HCT116 (cell line): ENCODE results near the gene C11orf52. TPM values are rescaled to one million over a fixed set of nuclear protein-coding genes. Genes with fewer than 3 reads are reported as not detected.

Source experiments
- ATAC-seq: fragments of 200-7000 bp; cut with Tn5 transposase; 2 replicates; pipeline ENCODE4 v1.9.1; 2020; ENCODE audit warnings: mild to moderate bottlenecking, moderate library complexity
- BruUV-seq: library from RNA; stranded (reverse); fragments of 400-500 nt; replicated peaks from 2 replicates; lab custom pipeline; 2021; lab: Mats Ljungman, UMichigan
- CTCF ChIA-PET: fragments of 300-600 bp; sonication (Branson Sonifier 250); formaldehyde crosslinking; loops from one replicate; lab custom pipeline; 2021; ENCODE audit warnings: antibody characterized with exemption; lab: Charles Lee
- POLR2A ChIA-PET: fragments of 300-600, 350-600 bp; sonication (Branson Sonifier 250); formaldehyde crosslinking; loops from one replicate; lab custom pipeline; 2021; ENCODE audit warnings: antibody characterized with exemption; lab: Charles Lee
- RAD21 ChIA-PET, 2 experiments: fragments of 300-600 bp; sonication (Branson Sonifier 250); formaldehyde crosslinking; loops; one replicate each; lab custom pipeline; 2023; ENCODE audit warnings: low total read pairs in 2 of 2; ENCODE audit not compliant: uncharacterized antibody in 2 of 2, unreplicated experiment in 2 of 2, low non-redundant PET in 1 of 2; lab: Charles Lee
- DNase-seq: peaks from one replicate; pipeline ENCODE4 v3.0.0-alpha.2; 2010; ENCODE audit warnings: low read depth, low spot score
- H2AFZ ChIP-seq: fragments of 200-600 bp; shearing (Covaris generic), sonication (generic); 2 replicates; pipeline ENCODE4 v1.6.1; 2017; ENCODE audit warnings: low read depth, mixed run types, mixed read lengths, antibody characterized with exemption, low read length; ENCODE audit not compliant: poor library complexity, severe bottlenecking
- H3K27ac ChIP-seq: 2 replicates; pipeline ENCODE4 v1.5.1; 2012; ENCODE audit warnings: low read depth, low read length
- H3K27me3 ChIP-seq: fragments of 200-600 bp; sonication (generic); 2 replicates; pipeline ENCODE4 v1.6.1; 2016; ENCODE audit warnings: mixed run types, low read length, mixed read lengths; ENCODE audit not compliant: insufficient read depth
- H3K36me3 ChIP-seq, 2 experiments: fragments of 200-500 bp in 1 of 2; fragments of 200-600 bp in 1 of 2; sonication (Bioruptor generic) in 1 of 2; sonication (generic) in 1 of 2; 2 replicates each; pipeline versions ENCODE4 v1.5.1 to v1.6.1; 2014 to 2016; ENCODE audit warnings: low read length in 2 of 2, inconsistent platforms in 1 of 2, mixed read lengths in 1 of 2, mixed run types in 1 of 2; ENCODE audit not compliant: insufficient read depth in 2 of 2, control insufficient read depth in 1 of 2
- H3K4me1 ChIP-seq, 2 experiments: fragments of 200-600 bp in 1 of 2; sonication (generic) in 1 of 2; 2 replicates each; pipeline versions ENCODE4 v1.5.1 to v1.6.1; 2012 to 2017; ENCODE audit warnings: low read length in 2 of 2, inconsistent platforms in 1 of 2, mild to moderate bottlenecking in 1 of 2, mixed read lengths in 1 of 2, mixed run types in 1 of 2, moderate library complexity in 1 of 2; ENCODE audit not compliant: insufficient read depth in 2 of 2, control insufficient read depth in 1 of 2
- H3K4me2 ChIP-seq: fragments of 200-600 bp; sonication (generic); 2 replicates; pipeline ENCODE4 v1.6.1; 2017; ENCODE audit warnings: mixed run types, low read length, mixed read lengths
- H3K4me3 ChIP-seq, 2 experiments: fragments of 200-600 bp in 1 of 2; sonication (generic) in 1 of 2; replicated peaks in 1 of 2; 2 replicates each; pipeline ENCODE4 v1.5.1; 2011 to 2016; ENCODE audit warnings: low read length in 2 of 2, control low read depth in 1 of 2, low read depth in 1 of 2, mild to moderate bottlenecking in 1 of 2, mixed read lengths in 1 of 2, mixed run types in 1 of 2
- H3K79me2 ChIP-seq: fragments of 200-600 bp; sonication (generic); 2 replicates; pipeline ENCODE4 v1.6.1; 2017; ENCODE audit warnings: mild to moderate bottlenecking, mixed run types, low read length, moderate library complexity, mixed read lengths; ENCODE audit not compliant: insufficient read depth
- H3K9ac ChIP-seq: fragments of 200-600 bp; sonication (generic); 2 replicates; pipeline ENCODE4 v1.6.1; 2016; ENCODE audit warnings: low read length, mixed read lengths
- H3K9me2 ChIP-seq: fragments of 200-600 bp; sonication (generic), shearing (Covaris generic); 2 replicates; pipeline ENCODE4 v1.6.1; 2017; ENCODE audit warnings: mixed run types, mild to moderate bottlenecking, moderate library complexity; ENCODE audit not compliant: insufficient read depth
- H3K9me3 ChIP-seq, 2 experiments: fragments of 200-500 bp in 1 of 2; fragments of 200-600 bp in 1 of 2; sonication (Bioruptor generic) in 1 of 2; sonication (generic) in 1 of 2; 2 replicates each; pipeline ENCODE4 v1.6.1; 2014 to 2017; ENCODE audit warnings: low read length in 2 of 2, mixed read lengths in 2 of 2, inconsistent platforms in 1 of 2, low read depth in 1 of 2, mild to moderate bottlenecking in 1 of 2, mixed run types in 1 of 2, moderate library complexity in 1 of 2; ENCODE audit not compliant: control insufficient read depth in 1 of 2, insufficient read depth in 1 of 2
- H4K20me1 ChIP-seq: fragments of 200-600 bp; sonication (generic), shearing (Covaris generic); 2 replicates; pipeline ENCODE4 v1.6.1; 2017; ENCODE audit warnings: mixed run types, mild to moderate bottlenecking, moderate library complexity; ENCODE audit not compliant: insufficient read depth
- CBX3 ChIP-seq: IDR thresholded peaks from 2 replicates; pipeline ENCODE4 v1.6.1; 2012; ENCODE audit warnings: low read depth
- EGR1 ChIP-seq: IDR thresholded peaks from 2 replicates; pipeline ENCODE4 v1.6.1; 2012; ENCODE audit warnings: low read depth
- FOSL1 ChIP-seq: IDR thresholded peaks from 2 replicates; pipeline ENCODE4 v1.6.1; 2012; ENCODE audit warnings: low read depth
- JUND ChIP-seq: IDR thresholded peaks from 2 replicates; pipeline ENCODE4 v1.6.1; 2012
- POLR2A ChIP-seq: IDR thresholded peaks from 2 replicates; pipeline ENCODE4 v1.7.0; 2011; ENCODE audit warnings: borderline replicate concordance; ENCODE audit not compliant: insufficient read depth, insufficient read length; ENCODE audit errors: extremely low read depth
- REST ChIP-seq: IDR thresholded peaks from 2 replicates; pipeline ENCODE4 v1.6.1; 2012; ENCODE audit warnings: low read depth
- SP1 ChIP-seq: IDR thresholded peaks from 2 replicates; pipeline ENCODE4 v1.6.1; 2012; ENCODE audit warnings: low read depth
- TCF7L2 ChIP-seq: IDR thresholded peaks from 2 replicates; pipeline ENCODE4 v1.7.0; 2011; ENCODE audit warnings: borderline replicate concordance, inconsistent platforms; ENCODE audit not compliant: insufficient read depth, insufficient read length; ENCODE audit errors: extremely low read depth
- YY1 ChIP-seq: IDR thresholded peaks from 2 replicates; pipeline ENCODE4 v1.6.1; 2011; ENCODE audit warnings: low read length, low read depth, moderate library complexity, mild to moderate bottlenecking; ENCODE audit not compliant: insufficient replicate concordance; ENCODE audit errors: extremely low read depth
- ZBTB33 ChIP-seq: IDR thresholded peaks from 2 replicates; pipeline ENCODE4 v1.6.1; 2011; ENCODE audit warnings: mild to moderate bottlenecking, low read length, moderate library complexity; ENCODE audit not compliant: insufficient replicate concordance; ENCODE audit errors: extremely low read depth
- ZFX ChIP-seq: fragments of 450-650 bp; IDR thresholded peaks from 2 replicates; pipeline ENCODE4 v1.6.1; 2017
- ZNF274 ChIP-seq: fragments of 200-500 bp; sonication (Bioruptor generic); IDR thresholded peaks from 2 replicates; pipeline ENCODE4 v1.6.1; 2014; ENCODE audit warnings: mild to moderate bottlenecking, low read depth, low read length, inconsistent platforms
- intact Hi-C: fragments of 100-400 bp; cut with micrococcal nuclease; formaldehyde crosslinking; loops from 2 replicates; pipeline ENCODE4 v1.10.0; 2022
- total RNA-seq: library from RNA; stranded (reverse); gene quantifications from one replicate; pipeline ENCODE4 v1.2.1, GENCODE V29; 2021; ENCODE audit not compliant: unreplicated experiment

The C11orf52 gene
- total RNA-seq, 1 experiment from 2014 or later, result 4.6 TPM

GRCh38 chr11:111913031-111913861 lies 5.5 kb upstream of the C11orf52 start:
- ATAC-seq (no peak), DNase-seq (no peak)
- no peak overlapping the region for H2AFZ ChIP-seq
- no peaks in the 10 kb centered on the region for H3K79me2 ChIP-seq
- TF ChIP-seq CBX3 (no peak), YY1 (no peak), POLR2A (no peak), REST (no peak), ZNF274 (no peak), SP1 (no peak), ZFX (no peak), TCF7L2 (no peak), ZBTB33 (no peak), FOSL1 (no peak), JUND (no peak), EGR1 (no peak)
- no TSS peak for BruUV-seq
- H3K9ac ChIP-seq, result no peak overlapping the region
- RAD21 ChIA-PET, result no interaction called here
- intact Hi-C loops, result no loop called here
- POLR2A ChIA-PET, result no interaction called here
- no peaks in the 10 kb centered on the region for H3K9me3 ChIP-seq
- peaks cover 2% of the 10 kb centered on the region in 2 experiments; a peak in 3 of 4 replicates for H3K4me1 ChIP-seq
- H3K4me2 ChIP-seq, result no peak overlapping the region
- H3K27me3 ChIP-seq, result peaks cover 12% of the 10 kb centered on the region; the same call in 1 of the 2 replicates
- CTCF ChIA-PET, result no interaction called here
- no peaks in the 10 kb centered on the region for H3K36me3 ChIP-seq
- no peak overlapping the region for H3K4me3 ChIP-seq
- H4K20me1 ChIP-seq, result no peaks in the 10 kb centered on the region
- H3K9me2 ChIP-seq, result no peaks in the 10 kb centered on the region
- H3K27ac ChIP-seq, result no peak overlapping the region
